Suppressor macrophage treated with lipopolysaccharide for 4 hours (primary cell): Measurements from ENCODE around the gene ZNF3.

Source experiments
- DNase-seq: peaks from one replicate; pipeline ENCODE4 v3.0.0-alpha.2; 2020

The ZNF3 gene

GRCh38 chr7:100107890-100108289, 26.4 kb upstream of the ZNF3 start:
- no peak for DNase-seq

DNA sequence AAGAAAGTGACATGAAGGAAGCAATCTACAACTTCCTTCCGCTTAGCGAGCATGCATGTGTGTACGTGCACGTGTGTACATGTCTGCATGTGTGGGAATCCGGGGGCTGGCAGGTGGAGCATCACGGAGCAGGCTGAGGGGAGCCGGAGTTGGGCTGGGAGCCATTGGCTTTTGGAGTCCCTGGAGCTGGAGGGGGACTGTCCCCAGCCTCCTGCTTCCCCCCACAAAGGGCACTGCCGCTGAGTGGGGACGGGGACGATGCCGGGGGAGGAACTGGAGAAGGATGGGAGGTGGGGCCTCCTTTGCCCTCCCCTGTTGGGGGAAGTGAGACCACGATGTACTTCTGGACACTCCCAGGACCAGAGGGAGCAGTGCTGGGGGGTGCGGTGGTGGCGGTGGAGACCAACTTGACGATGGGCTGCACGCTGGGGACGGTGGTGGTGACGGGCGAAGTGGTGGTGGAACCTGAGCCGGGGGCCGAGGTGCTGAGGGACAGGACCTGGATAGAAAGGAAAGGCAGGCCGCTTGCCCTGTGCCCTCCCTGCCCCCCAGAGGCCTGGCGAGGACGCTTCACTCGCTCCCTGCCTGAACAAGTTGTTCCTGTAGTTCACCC, 25.7 kb upstream of the ZNF3 start:
- no peak for DNase-seq

GRCh38 chr7:100106633-100107032, 25.1 kb upstream of the ZNF3 start:
- DNase-seq: no peak

- DNase-seq: no peak
Observed at GRCh38 chr7:100105534-100105933, 24.0 kb upstream of the ZNF3 start.

GRCh38 chr7:100102950-100103840, 21.7 kb upstream of the ZNF3 start:
- DNase-seq: no peak

DNA sequence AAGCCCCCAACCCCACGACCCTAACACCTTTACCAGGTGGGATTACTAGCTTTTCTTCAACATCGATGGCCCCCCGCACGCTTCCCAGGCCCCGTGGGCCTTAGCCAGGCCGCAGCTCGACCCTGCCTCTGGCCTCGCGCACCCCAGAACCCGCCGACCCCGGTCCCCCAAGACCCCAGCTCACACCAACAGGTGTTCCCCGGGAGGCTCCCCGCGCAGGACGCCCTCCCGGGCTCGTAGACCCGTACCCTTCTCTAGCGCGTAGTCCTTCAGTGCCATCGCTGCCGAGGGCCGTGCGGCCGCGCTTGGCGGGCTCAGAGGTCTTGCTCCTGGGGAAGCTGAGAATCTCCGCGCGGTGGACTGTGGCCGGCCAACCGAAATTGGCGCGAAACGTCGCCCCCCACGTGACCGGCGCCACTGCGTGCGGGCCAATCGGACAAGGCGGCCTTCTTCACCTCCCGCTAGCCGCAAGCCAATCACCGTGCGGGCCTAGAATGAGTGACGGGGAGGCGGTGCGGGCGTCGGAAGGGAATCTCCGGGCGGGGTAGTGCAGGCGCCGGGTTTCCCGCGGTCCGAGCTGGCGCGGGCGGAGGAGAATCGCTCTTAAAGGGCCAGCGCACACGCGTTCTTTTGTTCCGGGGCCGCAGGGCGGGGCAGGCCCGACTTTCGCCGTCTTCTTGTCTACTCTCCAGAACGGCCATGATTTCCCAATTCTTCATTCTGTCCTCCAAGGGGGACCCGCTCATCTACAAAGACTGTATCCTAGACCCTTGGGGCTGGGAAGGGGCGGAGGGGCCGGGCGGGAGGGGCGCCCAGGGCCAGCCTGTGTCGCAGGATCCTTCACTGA, 19.7 kb upstream of the ZNF3 start, which contains the start of the genes AP4M1 and MCM7:
AP4M1 (plus strand) TSS at position 628 of the 847 bp plus-strand sequence; CDS start at position 700, 72 bp downstream.
MCM7 (minus strand) TSS at position 382 of the 847 bp plus-strand sequence; CDS start at position 279, 103 bp downstream.
- DNase-seq: peak; percentile 99

DNA sequence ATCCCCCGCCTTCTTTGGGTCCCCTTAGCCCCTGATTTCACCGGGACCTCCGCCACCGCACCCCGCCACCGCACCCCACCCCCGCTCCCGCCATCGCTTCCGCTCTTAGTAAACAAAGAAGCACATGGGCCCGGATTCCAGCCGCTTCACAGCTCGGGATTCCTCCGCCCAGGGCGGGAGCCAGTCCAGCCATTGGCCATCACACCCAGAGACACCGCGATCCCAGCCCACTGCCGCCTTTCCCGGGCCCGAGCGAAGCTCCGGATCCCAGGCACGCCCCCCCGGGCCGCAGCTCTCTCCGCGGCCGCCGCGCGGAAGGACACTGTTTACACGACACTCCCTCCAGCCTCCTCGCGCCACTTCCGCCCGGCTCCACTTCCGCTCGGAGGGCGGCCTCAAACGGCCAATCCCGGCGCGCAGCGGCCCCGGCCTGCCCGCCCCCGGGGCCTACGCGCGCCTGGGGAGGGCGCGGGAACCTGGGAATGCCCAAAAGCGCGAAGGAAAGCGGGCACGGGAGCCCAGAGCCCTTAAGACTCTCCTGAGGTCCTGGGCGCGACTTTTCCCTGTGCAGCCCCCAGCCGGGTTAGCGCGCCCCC, 19.0 kb upstream of the ZNF3 start:
- peak; percentile 97 for DNase-seq

DNA sequence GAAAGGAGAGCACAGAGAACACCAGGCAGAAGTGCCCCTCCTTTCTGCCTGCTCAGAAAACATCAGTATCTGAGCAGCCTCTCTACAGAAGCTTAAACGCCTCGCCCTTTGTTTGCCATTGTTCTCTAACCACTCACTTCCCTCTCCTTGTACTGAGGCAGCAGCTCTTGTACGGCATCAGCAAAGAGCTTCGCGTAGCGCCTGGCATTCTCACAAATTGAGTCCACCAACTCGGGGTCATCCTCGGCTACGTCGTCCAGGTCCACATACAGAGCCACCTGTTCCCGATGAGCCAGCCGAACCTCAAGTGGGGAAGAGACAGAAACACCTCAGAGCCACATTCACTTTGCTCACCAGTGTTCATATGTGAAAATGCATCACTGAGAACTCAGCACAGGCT, 17.9 kb upstream of the ZNF3 start:
- DNase-seq: no peak

DNA sequence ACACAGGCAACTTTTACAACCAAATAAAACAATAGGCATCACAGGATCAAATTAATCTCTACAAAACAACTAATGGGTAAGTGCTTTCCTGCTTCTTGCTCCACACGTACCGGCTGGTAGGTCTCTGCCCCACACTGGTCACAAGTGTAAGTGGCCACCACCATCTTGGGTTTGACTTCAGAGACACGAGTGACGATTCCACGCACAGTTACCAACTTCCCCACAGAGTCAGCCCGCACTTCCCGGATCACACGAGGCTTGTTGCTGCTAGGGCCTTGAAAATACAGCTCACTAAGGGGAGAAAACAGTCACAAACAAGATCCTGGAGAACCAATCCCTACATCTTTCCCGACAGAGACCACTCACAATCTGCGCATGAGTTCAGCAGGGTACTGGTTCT, 17.4 kb upstream of the ZNF3 start:
- DNase-seq: no peak

DNA sequence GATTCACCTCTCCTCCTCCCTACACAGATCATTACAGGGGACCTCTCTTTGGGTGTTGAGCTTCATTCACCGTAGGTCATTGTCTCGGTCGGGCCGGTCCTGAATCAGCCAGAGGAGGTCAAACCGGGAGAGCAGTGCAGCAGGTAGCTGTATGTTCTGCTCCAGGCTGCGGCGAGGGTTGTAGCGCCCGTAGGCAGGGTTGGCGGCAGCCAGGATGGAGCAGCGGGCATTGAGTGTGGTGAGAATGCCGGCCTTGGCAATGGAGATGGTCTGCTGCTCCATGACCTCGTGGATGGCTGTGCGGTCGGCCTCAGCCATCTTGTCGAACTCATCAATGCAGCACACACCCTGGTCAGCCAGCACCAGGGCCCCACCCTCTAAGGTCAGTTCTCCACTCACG, 14.2 kb upstream of the ZNF3 start:
- DNase-seq: no peak

GRCh38 chr7:100095289-100095688, 13.8 kb upstream of the ZNF3 start:
- no peak for DNase-seq

DNA sequence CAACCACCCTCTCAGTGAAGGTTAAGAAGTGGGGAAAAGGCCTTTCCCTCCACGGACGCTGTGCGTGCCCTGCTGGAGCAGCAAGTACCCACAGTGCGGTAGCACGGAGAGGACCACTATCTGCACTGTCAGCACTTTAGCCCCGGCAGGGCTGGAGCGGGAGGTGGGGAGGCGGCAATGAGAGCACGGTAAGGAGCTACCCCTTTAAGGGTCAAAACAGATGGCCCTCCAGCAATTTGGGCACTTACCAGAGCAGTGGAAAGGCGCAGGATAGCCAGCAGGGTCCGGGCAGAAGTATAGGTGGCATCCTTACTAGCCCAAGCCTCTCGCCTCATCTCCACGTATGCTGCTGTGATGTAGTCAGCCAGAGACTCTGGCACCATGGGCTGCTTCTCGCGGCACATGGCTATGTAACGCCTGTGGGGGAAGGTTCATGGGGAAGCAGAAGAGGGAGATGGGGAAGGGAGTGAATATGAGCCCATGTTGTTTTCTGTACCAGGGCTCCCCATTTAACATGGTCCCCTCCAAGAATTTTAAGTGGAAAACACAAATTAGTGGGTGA, 12.5 kb upstream of the ZNF3 start:
- no peak for DNase-seq

DNA sequence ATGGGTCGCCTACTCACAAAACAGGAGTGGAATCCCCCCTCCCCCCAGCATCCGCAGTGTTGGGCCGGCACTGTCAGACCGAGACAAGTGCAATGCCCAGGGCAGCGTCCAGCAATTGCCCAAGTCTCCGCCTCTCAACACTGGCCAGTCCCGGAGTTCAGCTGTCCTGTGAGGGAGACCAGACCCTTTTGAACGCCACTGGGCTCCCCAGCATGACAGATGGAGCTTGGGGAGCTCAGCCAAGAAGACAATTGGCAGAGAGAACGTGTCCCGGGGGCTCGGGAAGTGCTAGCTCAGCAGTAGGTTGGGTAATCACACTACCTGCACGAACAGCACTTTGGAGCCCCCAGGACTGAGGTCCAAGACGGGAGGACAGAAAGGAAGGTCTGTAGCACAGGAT, 12.0 kb upstream of the ZNF3 start:
- no peak for DNase-seq

DNA sequence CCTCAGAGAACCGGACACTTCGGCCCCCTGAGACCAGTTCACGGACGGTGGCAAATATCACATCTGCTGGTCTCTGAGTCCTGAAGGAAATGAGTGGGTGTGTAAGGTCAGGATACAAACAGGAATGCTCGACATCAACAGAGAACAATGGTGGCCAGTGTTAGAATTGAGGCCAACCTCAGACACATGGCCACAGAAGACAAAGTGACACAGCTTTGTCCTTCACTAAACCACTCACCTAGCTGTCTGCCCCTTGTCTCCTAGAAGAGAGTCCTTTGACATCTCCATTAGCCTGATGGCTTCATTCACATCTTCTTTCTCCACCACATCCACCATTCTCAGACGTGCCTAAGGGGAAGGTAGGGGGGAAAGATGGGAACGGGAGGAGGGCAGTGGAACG, 11.5 kb upstream of the ZNF3 start:
- no peak for DNase-seq

- DNase-seq: no peak
Observed at GRCh38 chr7:100091411-100092181, 10.1 kb upstream of the ZNF3 start.

- DNase-seq: no peak
Observed at GRCh38 chr7:100090527-100091410, 9.2 kb upstream of the ZNF3 start.

DNA sequence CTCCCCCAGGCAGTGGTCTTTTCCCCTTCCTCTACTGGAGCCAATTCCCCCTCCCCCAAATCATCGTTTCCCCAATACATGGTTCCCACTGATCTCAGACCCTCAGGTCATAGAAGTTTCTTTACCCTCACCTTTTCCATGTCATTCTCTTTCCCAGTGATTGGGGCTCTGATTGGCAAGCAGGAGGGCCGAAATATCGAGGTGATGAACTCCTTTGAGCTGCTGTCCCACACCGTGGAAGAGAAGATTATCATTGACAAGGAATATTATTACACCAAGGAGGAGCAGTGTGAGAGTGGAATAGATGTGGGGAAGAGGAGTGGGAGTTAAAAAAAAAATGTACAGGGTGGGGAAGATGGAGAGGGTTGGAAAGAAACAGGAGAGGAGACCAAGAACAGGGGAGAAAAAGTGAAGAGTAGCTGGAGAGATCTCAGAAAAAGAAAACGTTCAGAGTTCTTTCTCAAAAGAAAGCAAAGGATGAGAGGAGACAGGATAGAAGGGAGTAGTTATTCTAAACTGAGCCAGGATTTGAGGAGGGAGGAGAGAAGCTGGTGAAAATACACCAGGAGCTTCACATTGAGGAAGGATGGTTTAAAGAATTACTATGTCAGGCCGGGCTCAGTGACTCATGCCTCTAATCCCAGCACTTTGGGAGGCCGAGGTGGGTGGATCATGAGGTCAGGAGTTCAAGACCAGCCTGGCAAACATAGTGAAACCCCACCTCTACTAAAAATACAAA, 8.1 kb upstream of the ZNF3 start:
- no peak for DNase-seq

DNA sequence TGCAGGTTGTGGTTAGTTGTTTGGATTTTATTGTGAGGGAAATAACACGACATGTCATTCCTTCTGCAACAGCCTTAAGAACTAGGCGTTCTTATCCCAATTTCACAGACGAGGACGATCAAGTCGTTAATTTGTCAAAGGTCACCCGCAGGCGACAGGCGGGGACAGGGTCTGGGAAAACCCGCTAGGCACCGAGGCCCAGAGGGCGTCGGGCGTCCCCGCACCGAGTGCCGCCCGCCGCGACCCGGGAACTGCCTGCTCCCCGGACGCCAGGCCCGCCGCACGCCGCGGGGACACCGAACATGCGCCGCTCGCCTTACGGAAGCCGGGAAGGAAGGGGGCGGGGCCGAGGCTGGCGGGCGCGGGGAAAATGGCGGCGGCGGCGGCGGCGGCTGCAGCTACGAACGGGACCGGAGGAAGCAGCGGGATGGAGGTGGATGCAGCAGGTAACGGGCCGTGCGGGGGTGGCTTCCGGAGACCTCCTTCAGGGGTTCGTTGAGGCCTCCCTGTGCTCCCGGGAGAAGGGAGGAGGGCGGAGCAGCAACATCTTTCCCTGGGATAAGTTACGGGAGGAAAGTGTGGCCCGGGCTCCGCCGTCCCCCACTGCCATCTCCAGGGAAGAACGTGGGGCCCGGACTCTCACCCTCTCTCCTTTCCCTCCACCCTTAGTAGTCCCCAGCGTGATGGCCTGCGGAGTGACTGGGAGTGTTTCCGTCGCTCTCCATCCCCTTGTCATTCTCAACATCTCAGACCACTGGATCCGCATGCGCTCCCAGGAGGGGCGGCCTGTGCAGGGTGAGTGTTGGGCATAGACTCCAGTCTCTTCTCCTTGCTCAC, 7.3 kb upstream of the ZNF3 start, which contains the start of gene COPS6:
COPS6 (plus strand) TSS at position 349 of the 837 bp plus-strand sequence; CDS start at position 371, 22 bp downstream.
- peak; percentile 88 for DNase-seq
